ENCODE measurements around the gene TEX10. TPM values are rescaled to one million over a fixed set of nuclear protein-coding genes. Genes with fewer than 3 reads are reported as not detected.
"Not testable (repeated sequence)": the region's sequence is repeated elsewhere in the genome, so short reads cannot be mapped to it uniquely, and the experiment has no call there.

Gene TEX10
- total RNA-seq, 1 donor from 2014 or later: 17.2 TPM

DNA sequence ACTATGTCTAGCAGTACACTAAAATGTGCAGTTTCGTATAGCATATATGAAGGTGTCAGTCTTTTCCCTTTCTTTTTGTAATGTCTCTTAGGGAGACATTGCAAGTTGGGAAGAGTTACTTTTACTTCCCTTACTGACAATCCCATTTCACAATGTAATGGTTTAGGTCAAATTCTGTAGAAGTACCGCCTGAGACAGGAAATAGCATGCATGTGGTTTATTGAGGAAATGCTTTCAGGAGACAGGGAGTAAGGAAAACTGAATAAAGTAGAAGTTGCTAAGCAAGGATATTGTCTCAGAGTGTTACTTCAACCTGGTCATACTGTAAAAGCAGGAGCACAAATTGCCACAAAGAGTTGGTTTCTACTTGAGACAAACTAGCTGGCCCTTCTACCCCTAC lies 42.1 kb upstream of the TEX10 start:
- intact Hi-C loops (cut with DNase I): no loop called here
- no peaks in the 10 kb centered on the region for H3K36me3 ChIP-seq

DNA sequence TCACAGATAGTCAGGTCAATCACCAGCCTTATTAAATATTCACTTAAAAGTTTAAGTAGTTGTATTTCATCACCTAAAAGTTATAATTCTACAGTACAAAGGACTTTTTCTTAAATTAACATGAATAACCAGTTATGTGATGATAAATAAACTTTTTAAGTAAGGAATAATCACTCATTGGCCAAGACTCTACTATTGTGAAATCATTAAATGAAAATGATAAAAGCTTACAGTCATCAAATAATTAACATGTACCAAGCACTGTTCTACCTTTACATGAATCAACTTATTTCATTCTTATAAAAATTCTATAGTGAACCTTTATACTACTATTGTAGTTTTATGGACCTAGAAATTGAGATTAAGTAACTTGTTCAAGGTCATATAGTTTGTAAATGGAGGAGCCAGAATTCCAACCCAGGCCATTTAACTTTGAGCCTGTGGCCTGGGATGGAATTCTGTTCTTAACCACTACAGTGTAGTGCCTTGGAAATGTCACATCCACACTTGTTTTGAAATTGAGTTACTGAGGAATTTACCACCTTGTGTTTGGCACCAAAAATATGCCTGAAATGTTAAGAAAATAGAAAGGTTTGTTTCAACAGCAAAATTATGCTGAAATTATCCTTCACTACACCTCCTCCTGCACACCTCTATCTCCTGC lies 41.4 kb upstream of the TEX10 start:
- no peaks in the 10 kb centered on the region for H3K4me1 ChIP-seq
- TF ChIP-seq POLR2A (IDR thresholded peaks at IDR 0.05) (no peak), POLR2AphosphoS5 (IDR thresholded peaks at IDR 0.05; ENCODE audit: insufficient read depth in 1 of 2, low read depth in 1 of 2) (no peak)
- TF ChIP-seq, protein P1, sequence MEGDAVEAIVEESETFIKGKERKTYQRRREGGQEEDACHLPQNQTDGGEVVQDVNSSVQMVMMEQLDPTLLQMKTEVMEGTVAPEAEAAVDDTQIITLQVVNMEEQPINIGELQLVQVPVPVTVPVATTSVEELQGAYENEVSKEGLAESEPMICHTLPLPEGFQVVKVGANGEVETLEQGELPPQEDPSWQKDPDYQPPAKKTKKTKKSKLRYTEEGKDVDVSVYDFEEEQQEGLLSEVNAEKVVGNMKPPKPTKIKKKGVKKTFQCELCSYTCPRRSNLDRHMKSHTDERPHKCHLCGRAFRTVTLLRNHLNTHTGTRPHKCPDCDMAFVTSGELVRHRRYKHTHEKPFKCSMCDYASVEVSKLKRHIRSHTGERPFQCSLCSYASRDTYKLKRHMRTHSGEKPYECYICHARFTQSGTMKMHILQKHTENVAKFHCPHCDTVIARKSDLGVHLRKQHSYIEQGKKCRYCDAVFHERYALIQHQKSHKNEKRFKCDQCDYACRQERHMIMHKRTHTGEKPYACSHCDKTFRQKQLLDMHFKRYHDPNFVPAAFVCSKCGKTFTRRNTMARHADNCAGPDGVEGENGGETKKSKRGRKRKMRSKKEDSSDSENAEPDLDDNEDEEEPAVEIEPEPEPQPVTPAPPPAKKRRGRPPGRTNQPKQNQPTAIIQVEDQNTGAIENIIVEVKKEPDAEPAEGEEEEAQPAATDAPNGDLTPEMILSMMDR (IDR thresholded peaks at IDR 0.05): no peak
- no peak overlapping the region for H3K27ac ChIP-seq
- no peaks in the 10 kb centered on the region for H3K36me3 ChIP-seq
- H3K27me3 ChIP-seq: no peaks in the 10 kb centered on the region
- no peak overlapping the region for H3K4me3 ChIP-seq
- DNase-seq (ENCODE audit: extremely low spot score in 2 of 2): no peak
- no peaks in the 10 kb centered on the region for H3K9me3 ChIP-seq
- intact Hi-C loops (cut with DNase I): no loop called here

More for the DNA sequence above, 42.1 kb upstream of the TEX10 start:
- Histone ChIP-seq H3K27me3 (no peaks in the 10 kb centered on the region), H3K4me1 (no peaks in the 10 kb centered on the region), H3K27ac (no peak overlapping the region), H3K9me3 (no peaks in the 10 kb centered on the region), H3K4me3 (no peak overlapping the region)
- TF ChIP-seq, protein P1 (IDR thresholded peaks at IDR 0.05): no peak
- TF ChIP-seq POLR2AphosphoS5 (IDR thresholded peaks at IDR 0.05; ENCODE audit: insufficient read depth in 1 of 2, low read depth in 1 of 2) (no peak), POLR2A (IDR thresholded peaks at IDR 0.05) (no peak)
- no peak for DNase-seq (ENCODE audit: extremely low spot score in 2 of 2)

DNA sequence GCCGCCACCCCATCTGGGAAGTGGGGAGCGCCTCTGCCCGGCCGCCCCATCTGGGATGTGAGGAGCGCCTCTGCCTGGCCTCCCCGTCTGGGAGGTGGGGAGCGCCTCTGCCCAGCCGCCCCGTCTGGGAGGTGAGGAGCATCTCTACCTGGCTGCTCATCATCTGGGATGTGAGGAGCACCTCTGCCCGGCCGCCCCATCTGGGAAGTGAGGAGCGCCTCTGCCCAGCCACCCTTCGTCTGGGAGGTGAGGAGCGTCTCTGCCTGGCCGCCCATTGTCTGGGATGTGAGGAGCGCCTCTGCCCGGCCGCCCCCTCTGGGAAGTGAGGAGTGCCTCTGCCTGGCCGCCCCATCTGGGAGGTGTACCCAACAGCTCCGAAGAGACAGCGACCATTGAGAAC lies 40.2 kb upstream of the TEX10 start:
- DNase-seq (ENCODE audit: extremely low spot score in 2 of 2); H3K4me1 ChIP-seq; intact Hi-C loops (cut with DNase I); H3K9me3 ChIP-seq; H3K4me3 ChIP-seq; H3K27me3 ChIP-seq; H3K36me3 ChIP-seq; H3K27ac ChIP-seq: not testable (repeated sequence)

DNA sequence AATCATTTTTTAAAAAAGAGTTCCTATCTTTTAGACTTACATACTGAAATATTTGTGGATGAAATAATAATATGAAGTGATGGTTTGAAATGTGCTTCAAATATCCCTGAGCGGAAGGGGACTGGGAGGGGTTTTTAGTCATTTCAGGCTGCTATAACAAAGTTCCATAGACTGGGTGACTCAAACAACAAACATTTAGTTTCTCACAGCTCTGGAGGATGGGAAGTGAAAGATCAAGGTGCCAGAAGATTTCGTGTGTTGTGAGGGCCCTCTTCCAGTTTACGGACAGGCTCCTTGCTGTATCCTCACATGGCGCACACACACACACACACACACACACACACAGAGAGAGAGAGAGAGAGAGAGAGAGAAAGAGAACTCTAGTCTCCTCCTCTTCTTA lies 27.1 kb upstream of the TEX10 start:
- no peaks in the 10 kb centered on the region for H3K36me3 ChIP-seq
- intact Hi-C loops (cut with DNase I): no loop called here
- DNase-seq (ENCODE audit: extremely low spot score in 2 of 2): no peak
- H3K27me3 ChIP-seq: no peaks in the 10 kb centered on the region
- no peaks in the 10 kb centered on the region for H3K4me1 ChIP-seq
- H3K27ac ChIP-seq: no peak overlapping the region
- TF ChIP-seq POLR2AphosphoS5 (IDR thresholded peaks at IDR 0.05; ENCODE audit: insufficient read depth in 1 of 2, low read depth in 1 of 2): no peak
- no peak overlapping the region for H3K4me3 ChIP-seq
- H3K9me3 ChIP-seq: no peaks in the 10 kb centered on the region

DNA sequence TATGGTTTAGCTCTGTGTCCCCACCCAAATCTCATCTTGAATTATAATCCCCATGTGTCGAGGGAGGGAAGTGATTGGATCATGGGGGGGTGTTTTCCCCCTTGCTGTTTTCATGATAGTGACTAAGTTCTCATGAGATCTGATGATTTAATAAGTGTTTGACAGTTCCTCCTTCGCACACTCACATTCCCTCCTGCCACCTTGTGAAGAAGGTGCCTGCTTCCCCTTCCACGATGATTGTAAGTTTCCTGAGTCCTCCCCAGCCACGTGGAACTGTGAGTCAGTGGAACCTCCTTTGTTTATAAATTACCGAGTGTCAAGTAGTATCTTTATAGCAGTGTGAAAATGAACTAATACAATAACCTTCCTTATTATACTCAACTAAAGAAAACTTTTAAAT lies 24.3 kb upstream of the TEX10 start:
- H3K4me3 ChIP-seq: no peak overlapping the region
- no peaks in the 10 kb centered on the region for H3K9me3 ChIP-seq
- H3K4me1 ChIP-seq: no peaks in the 10 kb centered on the region
- H3K36me3 ChIP-seq: no peaks in the 10 kb centered on the region
- H3K27ac ChIP-seq: no peak overlapping the region
- no peak for DNase-seq (ENCODE audit: extremely low spot score in 2 of 2)
- intact Hi-C loops (cut with DNase I): no loop called here
- H3K27me3 ChIP-seq: no peaks in the 10 kb centered on the region
- TF ChIP-seq, protein P1 (IDR thresholded peaks at IDR 0.05): no peak
- no peak for TF ChIP-seq POLR2AphosphoS5 (IDR thresholded peaks at IDR 0.05; ENCODE audit: insufficient read depth in 1 of 2, low read depth in 1 of 2)
- no peak for TF ChIP-seq POLR2A (IDR thresholded peaks at IDR 0.05)

DNA sequence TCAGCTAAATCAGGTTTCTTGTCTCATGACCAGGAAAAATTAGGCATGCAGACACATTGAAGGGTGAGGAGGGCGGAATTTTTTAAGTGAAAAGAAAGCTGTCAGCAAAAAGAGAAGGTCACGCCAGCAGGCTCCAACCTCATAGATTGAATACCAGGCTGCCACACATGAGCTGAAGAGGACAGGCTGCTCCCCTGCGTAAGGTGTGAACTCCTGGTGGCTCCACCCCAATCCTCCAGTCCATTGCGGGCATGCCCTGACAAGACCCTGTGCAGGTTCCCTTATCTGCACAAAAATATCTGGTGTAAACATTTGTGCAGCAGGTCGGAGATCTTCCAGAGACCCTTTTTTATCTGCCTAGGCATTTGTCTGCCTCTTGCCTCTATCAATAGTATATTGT lies 22.9 kb upstream of the TEX10 start:
- Histone ChIP-seq H3K27ac (no peak overlapping the region), H3K4me1 (no peaks in the 10 kb centered on the region), H3K4me3 (no peak overlapping the region), H3K9me3 (no peaks in the 10 kb centered on the region), H3K36me3 (no peaks in the 10 kb centered on the region), H3K27me3 (no peaks in the 10 kb centered on the region)
- DNase-seq (ENCODE audit: extremely low spot score in 2 of 2): no peak
- intact Hi-C loops (cut with DNase I): no loop called here
- no peak for TF ChIP-seq POLR2A (IDR thresholded peaks at IDR 0.05)
- no peak for TF ChIP-seq POLR2AphosphoS5 (IDR thresholded peaks at IDR 0.05; ENCODE audit: insufficient read depth in 1 of 2, low read depth in 1 of 2)
- TF ChIP-seq, protein P1 (IDR thresholded peaks at IDR 0.05): no peak
